Left ventricle myocardium inferior (tissue), 1 donor: Measurements from ENCODE around the gene TMEM255B. TPM values are rescaled to one million over a fixed set of nuclear protein-coding genes. Genes with fewer than 3 reads are reported as not detected.

ENCODE experiments used
- DNase-seq: peaks from one replicate; pipeline ENCODE4 v3.0.0-alpha.2; 2020
- H3K27ac ChIP-seq: fragments of 200-600 bp; replicated peaks from 2 replicates; pipeline ENCODE4 v1.8.0; 2021
- H3K27me3 ChIP-seq: fragments of 200-600 bp; 2 replicates; pipeline ENCODE4 v1.8.0; 2021; ENCODE audit warnings: low read depth
- H3K36me3 ChIP-seq: fragments of 200-600 bp; 2 replicates; pipeline ENCODE4 v1.8.0; 2021
- H3K4me1 ChIP-seq: fragments of 200-600 bp; 2 replicates; pipeline ENCODE4 v1.8.0; 2021
- H3K4me3 ChIP-seq: fragments of 200-600 bp; 2 replicates; pipeline ENCODE4 v1.8.0; 2021; ENCODE audit warnings: mild to moderate bottlenecking, moderate library complexity
- H3K9me3 ChIP-seq: fragments of 200-600 bp; replicated peaks from 2 replicates; pipeline ENCODE4 v1.8.0; 2021
- intact Hi-C: fragments of 100-400 bp; cut with micrococcal nuclease; formaldehyde crosslinking; loops from one replicate; pipeline ENCODE4 v1.11.0; 2022
- total RNA-seq: library from RNA; stranded (reverse); fragmentation: NEBNext Ultra II Directional; extraction: Animal tissue kit (Norgen Biotek cat#: 25700); gene quantifications from one replicate; pipeline ENCODE4 v1.2.1, GENCODE V29; 2021
- TF ChIP-seq, protein P1 (sequence below): fragments of 200-600 bp; IDR thresholded peaks from 2 replicates; pipeline ENCODE4 v1.8.0; 2021; ENCODE audit warnings: antibody characterized with exemption, mild to moderate bottlenecking, borderline replicate concordance
- donor health status: DM: no; HTN: yes; CAD: no; lungs with severe emphysema.

Gene TMEM255B
- total RNA-seq, 1 donor from 2014 or later = 7.7 TPM

- H3K4me3 ChIP-seq = no peak overlapping the region
- no peaks in the 10 kb centered on the region for H3K9me3 ChIP-seq
- peak overlapping the region; percentile 91 for H3K27ac ChIP-seq
- peaks cover 23% of the 10 kb centered on the region for H3K36me3 ChIP-seq
- intact Hi-C loops = loop anchor here (5.0 kb wide), 1 partner anchor 83 kb away; no protein-coding TSS in a partner anchor
- no peak for DNase-seq
- peaks cover 70% of the 10 kb centered on the region for H3K4me1 ChIP-seq
- TF ChIP-seq, protein P1, sequence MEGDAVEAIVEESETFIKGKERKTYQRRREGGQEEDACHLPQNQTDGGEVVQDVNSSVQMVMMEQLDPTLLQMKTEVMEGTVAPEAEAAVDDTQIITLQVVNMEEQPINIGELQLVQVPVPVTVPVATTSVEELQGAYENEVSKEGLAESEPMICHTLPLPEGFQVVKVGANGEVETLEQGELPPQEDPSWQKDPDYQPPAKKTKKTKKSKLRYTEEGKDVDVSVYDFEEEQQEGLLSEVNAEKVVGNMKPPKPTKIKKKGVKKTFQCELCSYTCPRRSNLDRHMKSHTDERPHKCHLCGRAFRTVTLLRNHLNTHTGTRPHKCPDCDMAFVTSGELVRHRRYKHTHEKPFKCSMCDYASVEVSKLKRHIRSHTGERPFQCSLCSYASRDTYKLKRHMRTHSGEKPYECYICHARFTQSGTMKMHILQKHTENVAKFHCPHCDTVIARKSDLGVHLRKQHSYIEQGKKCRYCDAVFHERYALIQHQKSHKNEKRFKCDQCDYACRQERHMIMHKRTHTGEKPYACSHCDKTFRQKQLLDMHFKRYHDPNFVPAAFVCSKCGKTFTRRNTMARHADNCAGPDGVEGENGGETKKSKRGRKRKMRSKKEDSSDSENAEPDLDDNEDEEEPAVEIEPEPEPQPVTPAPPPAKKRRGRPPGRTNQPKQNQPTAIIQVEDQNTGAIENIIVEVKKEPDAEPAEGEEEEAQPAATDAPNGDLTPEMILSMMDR = no peak
- no peaks in the 10 kb centered on the region for H3K27me3 ChIP-seq
These were observed 60.3 kb downstream of the TMEM255B start for GRCh38 chr13:113819341-113819730.

DNA sequence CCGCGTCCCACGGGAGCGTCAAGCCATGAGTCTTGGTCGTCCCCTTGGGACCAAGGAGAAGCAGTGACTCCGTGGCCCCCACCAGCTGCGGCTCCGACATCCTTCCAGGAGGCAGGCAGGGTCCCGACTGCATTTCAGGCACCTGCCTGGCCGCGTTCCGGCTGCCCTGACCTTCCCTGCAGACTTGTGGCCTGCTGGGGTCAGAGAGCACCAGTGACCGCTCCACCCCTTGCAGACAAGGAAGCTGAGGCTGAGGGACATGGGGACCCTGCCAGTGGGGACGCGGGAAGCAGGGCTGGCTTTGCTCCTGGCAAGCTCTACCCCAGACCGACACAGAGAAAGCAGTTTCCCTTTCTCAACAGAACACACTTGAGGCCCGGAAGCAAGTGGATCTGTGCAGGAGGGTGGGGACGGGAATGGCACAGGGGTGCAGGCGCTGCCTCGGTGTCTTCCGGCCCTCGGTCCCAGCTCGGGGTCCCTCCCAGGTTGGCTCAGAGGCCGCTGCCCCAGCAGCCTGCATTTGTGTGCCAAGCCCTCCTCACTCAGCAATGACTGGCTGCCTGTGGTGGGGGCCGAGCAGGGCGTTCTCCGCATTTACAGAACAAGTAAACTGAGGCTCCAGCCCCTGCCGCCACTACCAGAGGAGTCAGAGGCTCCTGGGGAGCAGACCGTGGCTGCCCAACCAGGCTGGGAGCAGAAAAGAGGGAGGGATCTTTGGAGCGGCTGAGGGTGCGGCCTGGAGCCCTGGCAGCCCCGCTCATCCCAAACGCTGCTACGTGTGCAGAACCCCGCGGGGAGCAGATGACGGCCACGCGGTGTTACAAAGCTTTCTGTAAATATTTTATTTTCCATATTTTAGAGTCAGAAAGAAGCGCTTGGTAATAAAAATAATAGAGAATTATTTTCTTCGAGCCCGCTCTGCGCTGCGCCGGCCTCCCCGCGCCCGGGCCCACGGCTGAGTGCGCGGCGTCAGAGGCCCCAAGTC, 61.0 kb downstream of the TMEM255B start:
- Histone ChIP-seq H3K9me3 (no peaks in the 10 kb centered on the region), H3K4me3 (peak overlapping the region; percentile 42), H3K27ac (peak overlapping the region; percentile 91), H3K36me3 (peaks cover 29% of the 10 kb centered on the region), H3K4me1 (peaks cover 69% of the 10 kb centered on the region), H3K27me3 (no peaks in the 10 kb centered on the region)
- TF ChIP-seq, protein P1 = no peak
- no peak for DNase-seq
- intact Hi-C loops = loop anchor here (5.0 kb wide), 1 partner anchor 82 kb away; no protein-coding TSS in a partner anchor

DNA sequence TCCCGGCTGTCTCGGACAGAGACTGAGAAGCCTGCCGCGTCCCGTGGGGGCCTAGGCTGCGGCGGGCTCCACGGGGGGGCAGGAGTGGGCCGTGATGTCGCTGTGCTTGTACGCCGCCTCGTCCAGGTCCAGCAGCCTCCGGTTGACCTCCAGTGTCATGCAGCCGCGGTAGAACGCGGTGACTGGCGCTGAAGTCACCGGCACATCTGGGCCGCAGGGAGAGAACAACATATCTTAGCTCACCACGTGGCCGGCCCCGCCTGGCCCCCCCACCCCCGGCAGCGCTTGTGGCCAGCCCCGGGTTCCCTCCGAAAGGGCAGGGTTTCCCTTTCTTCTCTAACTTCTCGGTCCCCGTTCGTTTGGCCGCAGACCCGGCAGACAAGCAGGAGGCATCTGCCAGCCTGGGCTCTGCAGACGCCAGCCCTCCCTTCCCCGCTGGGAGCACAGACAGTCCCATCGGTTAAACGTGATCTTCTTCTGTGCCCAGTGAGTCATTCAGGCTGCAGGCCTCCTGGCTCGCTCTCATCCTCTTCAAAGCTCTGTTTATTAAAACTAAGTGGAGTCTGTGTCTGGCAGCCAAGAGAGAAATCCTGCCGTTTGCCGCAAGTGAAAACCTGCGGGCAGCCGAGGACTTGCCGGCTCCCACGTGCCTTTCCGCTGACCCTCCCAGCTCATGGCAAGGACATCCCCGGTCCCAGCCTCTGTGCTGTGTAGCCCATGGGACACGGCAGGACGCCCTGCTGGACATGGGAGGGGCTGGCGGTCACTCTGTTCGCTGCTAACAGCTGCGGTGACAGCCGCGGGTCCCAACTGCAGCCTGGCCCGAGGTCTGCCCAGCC, 62.0 kb downstream of the TMEM255B start:
- intact Hi-C loops = no loop called here
- Histone ChIP-seq H3K27ac (peak overlapping the region; percentile 91), H3K9me3 (no peaks in the 10 kb centered on the region), H3K4me1 (peaks cover 65% of the 10 kb centered on the region), H3K27me3 (no peaks in the 10 kb centered on the region), H3K36me3 (peaks cover 40% of the 10 kb centered on the region), H3K4me3 (peak overlapping the region; percentile 42)
- DNase-seq = peak; percentile 78
- TF ChIP-seq, protein P1 = peak; percentile 41

DNA sequence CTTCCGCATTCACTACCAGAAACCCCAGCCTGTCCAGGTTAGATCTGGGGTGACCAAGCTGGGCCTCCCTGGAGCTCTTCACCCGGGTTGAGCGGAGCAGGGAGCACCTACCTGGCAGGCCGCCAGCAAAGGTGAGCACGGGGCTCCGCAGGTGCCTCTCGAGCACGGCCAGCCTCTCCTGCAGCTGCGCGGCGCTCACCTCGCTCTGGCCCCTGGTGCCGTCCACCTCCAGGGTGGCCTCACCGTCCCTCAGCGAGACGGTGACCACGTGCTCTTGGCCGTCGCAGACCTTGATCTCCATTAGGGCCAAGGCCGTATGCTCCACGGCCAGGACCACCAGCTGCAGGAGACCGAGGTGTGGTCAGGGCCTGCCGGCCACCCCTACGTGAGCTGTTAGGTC, 62.8 kb downstream of the TMEM255B start:
- Histone ChIP-seq H3K9me3 (no peaks in the 10 kb centered on the region), H3K27ac (peak overlapping the region; percentile 91), H3K4me1 (peaks cover 58% of the 10 kb centered on the region), H3K36me3 (peaks cover 46% of the 10 kb centered on the region), H3K4me3 (peak overlapping the region; percentile 42), H3K27me3 (no peaks in the 10 kb centered on the region)
- intact Hi-C loops = no loop called here
- DNase-seq = no peak
- TF ChIP-seq, protein P1 = no peak

DNA sequence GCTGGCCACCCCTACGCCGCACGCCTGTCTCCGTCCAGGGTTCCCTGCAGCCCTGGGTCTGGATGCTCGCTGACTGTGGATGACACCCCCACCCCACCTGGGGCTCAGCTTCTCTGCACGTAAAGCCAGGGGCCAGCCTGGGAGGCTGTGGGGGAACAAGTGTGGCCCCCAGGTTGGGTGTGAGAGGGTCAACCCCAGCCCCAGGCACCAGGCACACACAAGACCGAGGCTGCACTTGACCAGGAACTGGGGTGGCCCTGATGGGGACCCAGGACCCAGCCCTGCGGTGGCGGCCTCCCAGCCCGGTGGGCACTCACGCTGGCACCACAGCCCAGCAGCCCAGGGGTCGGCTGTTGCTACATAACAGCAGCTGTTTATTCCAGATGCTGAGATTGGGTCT, 63.2 kb downstream of the TMEM255B start:
- Histone ChIP-seq H3K27ac (peak overlapping the region; percentile 91), H3K9me3 (no peaks in the 10 kb centered on the region), H3K4me1 (peaks cover 55% of the 10 kb centered on the region), H3K36me3 (peaks cover 51% of the 10 kb centered on the region), H3K27me3 (no peaks in the 10 kb centered on the region), H3K4me3 (no peak overlapping the region)
- intact Hi-C loops = no loop called here
- no peak for DNase-seq
- TF ChIP-seq, protein P1 = no peak
